ENCODE data around the gene RBFA. TPM values are rescaled to one million over a fixed set of nuclear protein-coding genes. Genes with fewer than 3 reads are reported as not detected.
A peak's percentile ranks its signal among the peaks of the same experiment; 100 is the strongest.

Gene RBFA
- total and polyA plus RNA-seq, 2 experiments from 2014 or later, result 33.8 to 43.3 TPM

GRCh38 chr18:80046011-80046410, 11.8 kb downstream of the RBFA start (continued):
- no peak for TF ChIP-seq ZNF462 (CRISPR knock-in tag; IDR thresholded peaks at IDR 0.05)

GRCh38 chr18:80046431-80046830, 12.2 kb downstream of the RBFA start:
- Histone ChIP-seq H3K36me3 (ENCODE audit: insufficient read depth) (peaks cover 4% of the 10 kb centered on the region; the same call in 1 of the 2 replicates), H3K4me1 (ENCODE audit: insufficient read depth) (no peaks in the 10 kb centered on the region), H3K4me2 (no peak overlapping the region), H3K4me3 (no peak overlapping the region), H4K20me1 (replicated peaks; ENCODE audit: insufficient read depth) (no peaks in the 10 kb centered on the region), H3F3A (replicated peaks; ENCODE audit: low read depth) (no peaks in the 10 kb centered on the region), H3K79me2 (replicated peaks; ENCODE audit: insufficient read depth) (no peaks in the 10 kb centered on the region; the same call in 1 of the 2 replicates), H3K9me2 (ENCODE audit: insufficient read depth) (no peaks in the 10 kb centered on the region), H2AFZ (no peak overlapping the region), H3K27me3 (ENCODE audit: insufficient read depth) (no peaks in the 10 kb centered on the region), H3K27ac (ENCODE audit: low read depth) (no peak overlapping the region)
- no peak overlapping the region for H3K27ac Mint-ChIP-seq
- H3K36me3 Mint-ChIP-seq (ENCODE audit: low read depth), result peaks cover 87% of the 10 kb centered on the region
- no peaks in the 10 kb centered on the region for H3K4me1 Mint-ChIP-seq
- DNase-seq (ENCODE audit: low spot score) (no peak), ATAC-seq (no peak)
- peaks cover 9% of the 10 kb centered on the region for H3K27me3 Mint-ChIP-seq (ENCODE audit: insufficient read depth, low read depth, poor library complexity)
- peaks cover 34% of the 10 kb centered on the region for H3K9me3 Mint-ChIP-seq
- 0 out of 4 replicates have a peak, but pooled peaks of 1 of the 2 experiments have one; percentile 13 for TF ChIP-seq CTCF (conservative IDR thresholded peaks at IDR 0.05; ENCODE audit: low read depth in 2 of 2)
- no peak for TF ChIP-seq JUNB (IDR thresholded peaks at IDR 0.05; ENCODE audit: unreplicated experiment)
- no peak overlapping the region for H3K4me3 Mint-ChIP-seq
